Central memory CD4-positive, alpha-beta T cell (primary cell): ENCODE data around the gene RNF214.
"Not testable (repeated sequence)": the region's sequence is repeated elsewhere in the genome, so short reads cannot be mapped to it uniquely, and the experiment has no call there.

Experiments
- DNase-seq: peaks from one replicate; pipeline ENCODE4 v3.0.0; 2022

Gene RNF214

GRCh38 chr11:117198613-117199012, 33.9 kb upstream of the RNF214 start:
- no peak for DNase-seq

GRCh38 chr11:117199053-117199915, 33.2 kb upstream of the RNF214 start, which contains the start of gene TAGLN:
Gene TAGLN, plus strand, starts transcription at chr11:117199370. Its CDS starts 3,644 bp downstream, at chr11:117203014.
- no peak for DNase-seq

GRCh38 chr11:117199916-117200812, 32.3 kb upstream of the RNF214 start:
- DNase-seq, result no peak

- no peak for DNase-seq
These were observed 31.4 kb upstream of the RNF214 start for GRCh38 chr11:117200813-117201657.

GRCh38 chr11:117201658-117202305, 30.7 kb upstream of the RNF214 start:
- no peak for DNase-seq

GRCh38 chr11:117202386-117203068, 29.9 kb upstream of the RNF214 start:
- DNase-seq, result no peak

- no peak for DNase-seq
These were observed 29.4 kb upstream of the RNF214 start for GRCh38 chr11:117203069-117203407.

GRCh38 chr11:117204283-117205080, 28.0 kb upstream of the RNF214 start:
- no peak for DNase-seq

GRCh38 chr11:117205211-117205818, 27.2 kb upstream of the RNF214 start:
- DNase-seq, result no peak

- not testable (repeated sequence) for DNase-seq
These were observed 26.4 kb upstream of the RNF214 start for GRCh38 chr11:117206111-117206510.

- DNase-seq, result not testable (repeated sequence)
These were observed 25.6 kb upstream of the RNF214 start for GRCh38 chr11:117206859-117207258.

GRCh38 chr11:117207481-117207880, 25.0 kb upstream of the RNF214 start:
- not testable (repeated sequence) for DNase-seq

GRCh38 chr11:117208710-117209109, 23.8 kb upstream of the RNF214 start:
- DNase-seq, result not testable (repeated sequence)

- not testable (repeated sequence) for DNase-seq
These were observed 22.9 kb upstream of the RNF214 start for GRCh38 chr11:117209351-117210125.

- DNase-seq, result no peak
These were observed 21.9 kb upstream of the RNF214 start for GRCh38 chr11:117210620-117211019.

GRCh38 chr11:117212697-117213355, 19.6 kb upstream of the RNF214 start:
- DNase-seq, result no peak

GRCh38 chr11:117214404-117215110, 17.9 kb upstream of the RNF214 start:
- DNase-seq, result no peak
